Measurements from ENCODE around the gene VPS51. TPM values are rescaled to one million over a fixed set of nuclear protein-coding genes. Genes with fewer than 3 reads are reported as not detected.

Gene VPS51
- total RNA-seq, 1 experiment from 2014 or later, result 123 TPM

- CTCF ChIA-PET, result interaction anchor here (0.5 to 2.2 kb wide), 12 partner anchors 9 to 219 kb away, joined by 3 to 10 read pairs (median 4); partner anchors contain the start of genes ARL2, FAU, MRPL49 and SAC3D1
- Mint-ChIP-seq H3K27me3 (ENCODE audit: low read depth) (no peaks in the 10 kb centered on the region; the same call in 1 of the 2 replicates), H3K9me3 (no peaks in the 10 kb centered on the region), H3K36me3 (no peaks in the 10 kb centered on the region), H3K4me3 (peak overlapping the region; percentile 49), H3K4me1 (peaks cover 23% of the 10 kb centered on the region), H3K27ac (no peak overlapping the region; the same call in 1 of the 2 replicates)
- POLR2A ChIA-PET, result interaction anchor here (0.8 to 1.4 kb wide), 4 partner anchors 9 to 116 kb away, joined by 3 to 4 read pairs (median 3); partner anchors contain the start of genes CAPN1, SAC3D1 and VPS51
- ATAC-seq, result peak; percentile 4; the same call in 1 of the 2 replicates
- TF ChIP-seq SP1 (CRISPR knock-in tag; conservative IDR thresholded peaks at IDR 0.05) (0 out of 2 replicates have a peak, but pooled peaks have one; percentile 20), ZNF416 (CRISPR knock-in tag; IDR thresholded peaks at IDR 0.05) (no peak)
- no peak for DNase-seq (ENCODE audit: low spot score)
Observed at GRCh38 chr11:65066315-65066714, 29.7 kb upstream of the VPS51 start.

- CTCF ChIA-PET, result interaction anchor here (0.5 to 2.2 kb wide), 10 partner anchors 9 to 220 kb away, joined by 3 to 10 read pairs (median 4); partner anchors contain the start of genes ARL2, FAU, MRPL49 and TM7SF2
- peak overlapping the region; percentile 49 for H3K4me3 Mint-ChIP-seq
- H3K4me1 Mint-ChIP-seq, result peaks cover 23% of the 10 kb centered on the region
- TF ChIP-seq ZNF671 (CRISPR knock-in tag; IDR thresholded peaks at IDR 0.05) (no peak), OVOL2 (CRISPR knock-in tag; IDR thresholded peaks at IDR 0.05; ENCODE audit: borderline replicate concordance) (no peak), CBFB (CRISPR knock-in tag; IDR thresholded peaks at IDR 0.05; ENCODE audit: low read depth) (no peak), ARID4B (CRISPR knock-in tag; IDR thresholded peaks at IDR 0.05; ENCODE audit: borderline replicate concordance) (no peak), ZBTB21 (CRISPR knock-in tag; IDR thresholded peaks at IDR 0.05; ENCODE audit: borderline replicate concordance) (no peak), SMAD3 (CRISPR knock-in tag; IDR thresholded peaks at IDR 0.05; ENCODE audit: borderline replicate concordance) (no peak), MLX (CRISPR knock-in tag; IDR thresholded peaks at IDR 0.05) (no peak), HMGXB4 (CRISPR knock-in tag; IDR thresholded peaks at IDR 0.05) (no peak), ZNF121 (CRISPR knock-in tag; IDR thresholded peaks at IDR 0.05) (peak; percentile 97), FOXK1 (CRISPR knock-in tag; IDR thresholded peaks at IDR 0.05) (no peak), ATF3 (CRISPR knock-in tag; conservative IDR thresholded peaks at IDR 0.05) (no peak), NR2C2 (CRISPR knock-in tag; IDR thresholded peaks at IDR 0.05) (no peak), SOX15 (CRISPR knock-in tag; IDR thresholded peaks at IDR 0.05) (no peak), NFATC4 (CRISPR knock-in tag; IDR thresholded peaks at IDR 0.05) (no peak), E2F4 (CRISPR knock-in tag; IDR thresholded peaks at IDR 0.05; ENCODE audit: borderline replicate concordance, low read depth) (no peak), ZBTB43 (CRISPR knock-in tag; IDR thresholded peaks at IDR 0.05) (no peak), MYBL2 (CRISPR knock-in tag; IDR thresholded peaks at IDR 0.05) (no peak), ZNF232 (CRISPR knock-in tag; IDR thresholded peaks at IDR 0.05) (no peak), EMX1 (CRISPR knock-in tag; IDR thresholded peaks at IDR 0.05) (no peak), ZNF423 (CRISPR knock-in tag; IDR thresholded peaks at IDR 0.05) (peak; percentile 40; the same call in 1 of the 2 replicates), ZNF138 (CRISPR knock-in tag; conservative IDR thresholded peaks at IDR 0.05) (no peak), SP1 (CRISPR knock-in tag; conservative IDR thresholded peaks at IDR 0.05) (0 out of 2 replicates have a peak, but pooled peaks have one; percentile 0), JAZF1 (CRISPR knock-in tag; IDR thresholded peaks at IDR 0.05) (no peak)
- ATAC-seq (peak; percentile 87), DNase-seq (ENCODE audit: low spot score) (peak; percentile 73)
- H3K9me3 Mint-ChIP-seq, result no peaks in the 10 kb centered on the region
- H3K27me3 Mint-ChIP-seq (ENCODE audit: low read depth), result no peaks in the 10 kb centered on the region; the same call in 1 of the 2 replicates
- POLR2A ChIA-PET, result interaction anchor here (1.1 to 1.4 kb wide), 3 partner anchors 9 to 115 kb away, joined by 3 to 4 read pairs (median 3); partner anchors contain the start of genes CAPN1 and SAC3D1
- H3K36me3 Mint-ChIP-seq, result no peaks in the 10 kb centered on the region
- peak overlapping the region; percentile 91 for H3K27ac Mint-ChIP-seq
Observed at GRCh38 chr11:65066805-65067291, 29.2 kb upstream of the VPS51 start.
